Suprapubic skin (tissue), 4 donors: ENCODE data around the gene MTHFSD. TPM values are rescaled to one million over a fixed set of nuclear protein-coding genes. Genes with fewer than 3 reads are reported as not detected.

Source experiments
- DNase-seq, 2 donors: peaks; one replicate each; pipeline ENCODE4 v3.0.0-alpha.2; 2019; ENCODE audit warnings: low spot score in 2 of 2
- H3K27ac ChIP-seq: fragments of 200-600 bp; sonication (generic); one replicate; pipeline ENCODE4 v1.5.1; 2019
- H3K27me3 ChIP-seq: fragments of 200-600 bp; sonication (generic); one replicate; pipeline ENCODE4 v1.5.1; 2019
- H3K36me3 ChIP-seq: fragments of 200-600 bp; sonication (generic); one replicate; pipeline ENCODE4 v1.5.1; 2019
- H3K4me1 ChIP-seq: fragments of 200-600 bp; sonication (generic); one replicate; pipeline ENCODE4 v1.5.1; 2019
- H3K4me3 ChIP-seq: fragments of 200-600 bp; sonication (generic); one replicate; pipeline ENCODE4 v1.5.1; 2019; ENCODE audit warnings: mild to moderate bottlenecking
- H3K9me3 ChIP-seq: fragments of 200-600 bp; sonication (generic); one replicate; pipeline ENCODE4 v1.5.1; 2019
- CTCF ChIP-seq, 2 donors: fragments of 200-600 bp in 1 of 2; fragments of 450-650 bp in 1 of 2; sonication (generic) in 1 of 2; IDR thresholded peaks; one replicate each; pipeline ENCODE4 v1.5.1; 2016 to 2019; ENCODE audit warnings: antibody characterized with exemption in 2 of 2, mild to moderate bottlenecking in 1 of 2, moderate library complexity in 1 of 2
- EP300 ChIP-seq: sonication (generic); formaldehyde crosslinking; IDR thresholded peaks from one replicate; pipeline ENCODE4 v1.6.1; 2017; ENCODE audit warnings: antibody characterized with exemption
- POLR2A ChIP-seq, 2 donors: fragments of 450-650 bp; IDR thresholded peaks; one replicate each; pipeline ENCODE4 v1.6.1; 2017; ENCODE audit warnings: antibody characterized with exemption in 2 of 2, mild to moderate bottlenecking in 2 of 2, moderate library complexity in 2 of 2
- POLR2AphosphoS5 ChIP-seq, 3 donors: sonication (generic); formaldehyde crosslinking; IDR thresholded peaks; one replicate each; pipeline ENCODE4 v1.6.1; 2017; ENCODE audit warnings: antibody characterized with exemption in 3 of 3
- WGBS: methylation state at CpG from one replicate; pipeline ENCODE4 v1.1.5; 2018; 5-methylcytosine and 5-hydroxymethylcytosine counted together
- total RNA-seq, 4 donors: library from RNA; depleted of rRNA; stranded (reverse); fragments of >200 nt; gene quantifications; one replicate each; pipeline ENCODE4 v1.1.0, GENCODE V29; 2016

The MTHFSD gene
- total RNA-seq, 4 donors from 2014 or later, result 12.4 to 43.4 (median 18.8) TPM

- Histone ChIP-seq H3K27ac (no peak overlapping the region), H3K4me1 (peaks cover 54% of the 10 kb centered on the region), H3K9me3 (no peaks in the 10 kb centered on the region), H3K27me3 (peaks cover 100% of the 10 kb centered on the region), H3K4me3 (peak overlapping the region; percentile 54), H3K36me3 (no peaks in the 10 kb centered on the region)
- WGBS, result 0% methylated on average over 8 of the region's 84 CpGs
- DNase-seq, result no peak
- TF ChIP-seq CTCF (IDR thresholded peaks at IDR 0.05) (no peak), POLR2A (IDR thresholded peaks at IDR 0.05) (no peak), EP300 (no peak), POLR2AphosphoS5 (IDR thresholded peaks at IDR 0.05) (no peak)
These were observed 45.1 kb downstream of the MTHFSD start for GRCh38 chr16:86509759-86510464.

- H3K27me3 ChIP-seq, result peaks cover 100% of the 10 kb centered on the region
- no peak overlapping the region for H3K27ac ChIP-seq
- DNase-seq, result no peak
- TF ChIP-seq POLR2A (IDR thresholded peaks at IDR 0.05) (no peak), EP300 (no peak), POLR2AphosphoS5 (IDR thresholded peaks at IDR 0.05) (no peak), CTCF (IDR thresholded peaks at IDR 0.05) (no peak)
- peak overlapping the region; percentile 54 for H3K4me3 ChIP-seq
- peaks cover 58% of the 10 kb centered on the region for H3K4me1 ChIP-seq
- no peaks in the 10 kb centered on the region for H3K36me3 ChIP-seq
- under 1% methylated on average over 37 of the region's 79 CpGs for WGBS
- H3K9me3 ChIP-seq, result no peaks in the 10 kb centered on the region
These were observed 45.9 kb downstream of the MTHFSD start for GRCh38 chr16:86508947-86509758.

- no peak for TF ChIP-seq EP300
- TF ChIP-seq POLR2A (IDR thresholded peaks at IDR 0.05), result no peak
- no peak for TF ChIP-seq POLR2AphosphoS5 (IDR thresholded peaks at IDR 0.05)
- TF ChIP-seq CTCF (IDR thresholded peaks at IDR 0.05), result no peak
- peak overlapping the region; percentile 54 for H3K4me3 ChIP-seq
- H3K36me3 ChIP-seq, result no peaks in the 10 kb centered on the region
- no peak for DNase-seq
- H3K4me1 ChIP-seq, result peaks cover 61% of the 10 kb centered on the region
- H3K27me3 ChIP-seq, result peaks cover 100% of the 10 kb centered on the region
- no peaks in the 10 kb centered on the region for H3K9me3 ChIP-seq
- WGBS, result 1% methylated on average over 43 of the region's 99 CpGs
- no peak overlapping the region for H3K27ac ChIP-seq
These were observed 46.7 kb downstream of the MTHFSD start for GRCh38 chr16:86508028-86508946.

- peak overlapping the region; percentile 54 for H3K4me3 ChIP-seq
- no peak for DNase-seq
- H3K27me3 ChIP-seq, result peaks cover 100% of the 10 kb centered on the region
- no peaks in the 10 kb centered on the region for H3K9me3 ChIP-seq
- H3K27ac ChIP-seq, result no peak overlapping the region
- TF ChIP-seq POLR2A (IDR thresholded peaks at IDR 0.05) (no peak), CTCF (IDR thresholded peaks at IDR 0.05) (no peak), POLR2AphosphoS5 (IDR thresholded peaks at IDR 0.05) (no peak), EP300 (no peak)
- no peaks in the 10 kb centered on the region for H3K36me3 ChIP-seq
- WGBS, result 5% methylated on average over 25 of the region's 37 CpGs
- H3K4me1 ChIP-seq, result peaks cover 61% of the 10 kb centered on the region
These were observed 47.6 kb downstream of the MTHFSD start for GRCh38 chr16:86507173-86508027.
